HG03175 (cell line): ENCODE data around the gene NAA10.

Source experiments
- ATAC-seq: cut with Tn5 transposase; IDR thresholded peaks from one replicate; pipeline ENCODE4 v1.9.1; 2021; ENCODE audit warnings: mild to moderate bottlenecking, moderate library complexity; ENCODE audit not compliant: unreplicated experiment

NAA10 gene

GRCh38 chrX:153885968-153886903, 48.6 kb downstream of the NAA10 start, which contains the start of gene L1CAM:
Gene L1CAM (minus strand): TSS chrX:153886173. CDS start chrX:153875836, 10,337 bp downstream.
- ATAC-seq = no peak

DNA sequence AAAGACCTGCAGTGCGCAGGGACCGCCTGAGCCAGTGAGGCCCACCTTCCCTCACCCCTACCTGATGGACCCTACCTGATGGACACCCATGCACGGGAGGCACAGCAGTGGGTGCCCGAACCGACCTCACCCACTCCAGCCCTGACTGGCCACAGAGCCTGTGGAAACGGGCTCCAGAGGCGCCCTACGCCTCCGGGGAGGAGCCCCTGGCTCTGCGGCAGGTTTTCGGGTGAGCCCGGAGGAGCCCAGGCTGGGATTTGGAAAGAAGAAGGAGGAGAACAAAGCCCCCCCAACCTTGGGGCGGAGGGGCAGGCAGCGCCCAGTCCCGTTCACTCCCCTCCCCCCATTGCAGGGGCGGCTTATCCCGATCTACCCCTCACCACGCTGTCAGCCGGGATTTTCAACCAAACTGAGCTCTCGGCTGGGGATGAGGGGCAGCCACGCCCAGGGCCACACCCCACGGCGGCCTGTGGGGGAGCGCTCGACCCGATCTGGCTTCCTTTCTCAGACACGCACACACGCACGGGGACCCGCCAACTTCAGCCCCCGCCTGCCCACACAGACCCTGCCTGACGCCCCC, 49.5 kb downstream of the NAA10 start:
- no peak for ATAC-seq

- ATAC-seq = no peak
These were observed 50.2 kb downstream of the NAA10 start for GRCh38 chrX:153884590-153884989.

DNA sequence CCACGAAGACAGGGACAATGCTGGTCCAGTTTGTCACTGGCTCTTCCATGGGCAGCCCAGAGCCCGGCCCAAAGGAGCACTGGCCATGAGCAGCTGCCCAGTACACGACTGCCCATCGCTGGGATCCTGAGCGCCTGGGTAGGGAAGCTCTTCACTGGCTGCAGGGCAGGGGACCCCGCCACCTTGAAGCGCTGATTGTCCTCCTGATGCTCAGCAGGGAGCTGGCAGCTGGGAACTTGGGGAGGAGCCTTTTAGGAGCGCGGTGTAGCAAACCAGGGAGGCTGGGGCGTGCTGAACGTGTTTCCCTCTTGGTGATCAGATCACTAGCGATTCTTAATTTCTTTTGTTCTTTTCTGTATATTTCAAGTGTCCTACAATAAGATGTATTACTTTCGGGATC, 50.7 kb downstream of the NAA10 start:
- ATAC-seq = no peak

DNA sequence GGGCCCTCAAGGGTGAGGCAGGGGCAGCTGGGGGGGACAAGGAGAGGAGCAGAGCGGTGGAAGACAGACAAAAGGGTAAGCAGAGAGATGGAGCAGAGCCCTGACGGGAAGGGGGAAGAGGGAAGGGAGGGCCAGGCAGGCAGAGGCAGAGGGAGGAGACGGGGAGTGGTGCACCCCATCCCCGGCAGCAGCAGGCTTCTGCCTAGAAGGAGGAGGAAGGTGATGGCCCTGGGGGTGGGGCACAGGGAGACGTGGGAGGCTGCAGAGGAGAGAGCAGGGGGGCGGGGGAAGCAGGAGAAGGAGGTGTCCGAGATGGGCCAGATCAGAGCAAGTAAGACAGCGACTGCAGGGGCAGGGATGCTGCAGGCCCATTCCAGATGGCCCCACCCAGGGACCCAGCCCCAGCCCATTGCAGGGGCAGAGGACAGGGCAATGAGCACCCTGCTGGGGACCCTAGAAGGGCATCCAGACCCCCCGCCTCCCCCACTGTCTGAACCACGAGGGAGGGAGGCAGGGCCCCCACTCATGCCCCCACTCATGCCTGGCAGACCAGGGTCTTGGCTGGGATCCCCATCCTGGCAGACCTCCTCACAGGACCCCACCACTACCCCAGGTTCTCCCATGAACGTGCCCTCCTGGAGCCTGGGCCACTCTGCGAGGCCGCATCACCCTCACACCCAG, 51.5 kb downstream of the NAA10 start:
- ATAC-seq = no peak

- ATAC-seq = no peak
These were observed 52.3 kb downstream of the NAA10 start for GRCh38 chrX:153882557-153882956.

- ATAC-seq = no peak
These were observed 52.7 kb downstream of the NAA10 start for GRCh38 chrX:153882086-153882498.

- ATAC-seq = no peak
These were observed 53.6 kb downstream of the NAA10 start for GRCh38 chrX:153881281-153881680.

DNA sequence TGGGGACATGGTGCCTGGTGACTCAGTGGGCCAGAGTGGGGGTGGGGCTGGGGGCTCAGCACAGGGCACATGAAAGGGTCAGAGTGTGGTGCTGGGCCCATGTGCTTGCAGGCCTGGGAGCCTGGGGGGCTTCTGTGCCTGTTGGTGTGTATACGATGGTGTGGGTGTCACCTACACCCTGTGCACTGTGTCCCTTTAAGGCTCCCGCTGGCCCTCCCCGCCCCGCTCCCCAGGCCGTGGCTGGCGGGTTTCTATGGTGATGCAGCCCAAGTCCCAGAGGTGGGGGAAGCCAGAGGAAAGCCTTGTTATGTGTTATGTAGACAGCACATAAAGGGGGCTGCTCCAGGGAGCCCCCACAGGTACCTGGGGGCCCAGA, 54.4 kb downstream of the NAA10 start:
- no peak for ATAC-seq

- no peak for ATAC-seq
These were observed 54.9 kb downstream of the NAA10 start for GRCh38 chrX:153879741-153880439.
